DND-41 (cell line): ENCODE measurements around the gene SEBOX.

Experiments used
- CTCF ChIP-seq: IDR thresholded peaks from 2 replicates; pipeline ENCODE4 v1.5.1; 2012; ENCODE audit warnings: borderline replicate concordance, low read length, moderate library complexity, mild to moderate bottlenecking; ENCODE audit not compliant: poor library complexity, severe bottlenecking; ENCODE audit errors: extremely low read depth
- EZH2 ChIP-seq: IDR thresholded peaks from 3 replicates; pipeline ENCODE4 v1.6.1; 2012; ENCODE audit warnings: borderline replicate concordance, low read depth, mild to moderate bottlenecking, moderate library complexity, low read length, inconsistent platforms; ENCODE audit not compliant: severe bottlenecking

- no peak for TF ChIP-seq CTCF
- TF ChIP-seq EZH2: no peak
Observed at GRCh38 chr17:28406473-28406814, 41.4 kb upstream of the SEBOX start.
